SJSA1 (cell line): Measurements from ENCODE around the gene ZNF727. TPM values are rescaled to one million over a fixed set of nuclear protein-coding genes. Genes with fewer than 3 reads are reported as not detected.
"Not testable (repeated sequence)": the region's sequence is repeated elsewhere in the genome, so short reads cannot be mapped to it uniquely, and the experiment has no call there.

Source experiments
- DNase-seq, 2 experiments: peaks; one replicate each; pipeline ENCODE4 v3.0.0-alpha.2; 2015 to 2020; ENCODE audit warnings: low spot score in 2 of 2, low read depth in 1 of 2
- H3K27ac ChIP-seq: fragments of 250-450 bp; sonication (Bioruptor Pico); 2 replicates; pipeline ENCODE4 v1.5.1; 2020; ENCODE audit warnings: mild to moderate bottlenecking, moderate library complexity
- H3K27me3 ChIP-seq: fragments of 250-450 bp; sonication (Bioruptor Pico); replicated peaks from 2 replicates; pipeline ENCODE4 v1.5.1; 2020; ENCODE audit warnings: mild to moderate bottlenecking, moderate library complexity
- H3K36me3 ChIP-seq: fragments of 250-450 bp; sonication (Bioruptor Pico); 2 replicates; pipeline ENCODE4 v1.5.1; 2020; ENCODE audit warnings: mild to moderate bottlenecking
- H3K4me1 ChIP-seq: fragments of 250-450 bp; sonication (Bioruptor Pico); replicated peaks from 2 replicates; pipeline ENCODE4 v1.6.1; 2021; ENCODE audit warnings: mild to moderate bottlenecking
- H3K4me3 ChIP-seq: fragments of 250-450 bp; sonication (Bioruptor Pico); 2 replicates; pipeline ENCODE4 v1.5.1; 2020; ENCODE audit warnings: mild to moderate bottlenecking
- H3K9me3 ChIP-seq: fragments of 250-450 bp; sonication (Bioruptor Pico); replicated peaks from 2 replicates; pipeline ENCODE4 v1.5.1; 2020; ENCODE audit warnings: mild to moderate bottlenecking
- total RNA-seq: library from RNA; depleted of rRNA; stranded (reverse); fragments of >200 nt; shearing (Covaris generic); gene quantifications from 2 replicates; pipeline ENCODE4 v1.2.3, GENCODE V29; 2014; rRNA removed

ZNF727 gene
- not detected in 2 replicates for total RNA-seq

DNA sequence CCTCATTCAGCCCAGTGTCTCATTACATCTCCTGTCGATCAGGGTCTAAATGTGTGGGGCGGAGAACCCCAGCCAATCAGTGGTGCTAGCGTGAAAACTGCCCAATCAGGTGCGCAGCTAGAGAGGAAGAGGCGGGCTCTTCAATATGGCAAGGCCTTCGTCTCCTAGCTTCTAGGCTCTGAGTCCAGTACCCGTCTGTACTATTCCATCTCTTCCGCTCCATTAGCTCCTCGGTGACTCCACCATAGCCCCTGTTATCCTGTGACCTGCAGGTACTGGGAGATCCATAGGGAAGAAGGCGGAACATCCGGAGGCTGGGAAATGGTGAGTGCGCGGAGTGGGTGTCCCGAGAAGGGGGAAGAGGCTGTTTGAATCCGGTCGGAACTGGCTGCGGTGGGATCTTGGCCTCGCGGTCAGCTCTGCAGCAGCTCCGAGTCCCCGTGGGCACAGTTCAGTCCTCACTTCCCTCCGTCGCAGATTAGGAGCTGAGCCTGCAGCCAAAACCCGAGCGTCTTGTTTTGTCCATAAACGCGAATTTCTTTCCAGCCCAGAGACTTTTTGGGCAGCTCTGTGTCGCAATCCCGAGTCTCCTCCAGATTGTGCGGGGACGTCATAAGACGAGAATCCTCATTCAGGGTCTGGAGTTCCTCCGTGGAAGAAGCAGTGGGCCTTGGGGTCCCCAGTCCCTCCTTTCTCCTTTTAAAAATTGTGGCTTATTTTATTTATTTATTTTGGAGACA lies at the start of gene ZNF727:
Gene ZNF727, plus strand, starts transcription at position 134 of the 740 bp plus-strand sequence. Its CDS starts 188 bp downstream, at position 322.
- no peak within 1 kb of the TSS for H3K4me3 ChIP-seq
- H3K27ac ChIP-seq = no peak within 1 kb of the TSS
- no peak for DNase-seq
- H3K27me3 ChIP-seq = no peaks in the 10 kb centered on the region
- H3K9me3 ChIP-seq = no peaks in the 10 kb centered on the region
- H3K4me1 ChIP-seq = no peaks in the 10 kb centered on the region
- H3K36me3 ChIP-seq = no peaks in the 10 kb centered on the region

DNA sequence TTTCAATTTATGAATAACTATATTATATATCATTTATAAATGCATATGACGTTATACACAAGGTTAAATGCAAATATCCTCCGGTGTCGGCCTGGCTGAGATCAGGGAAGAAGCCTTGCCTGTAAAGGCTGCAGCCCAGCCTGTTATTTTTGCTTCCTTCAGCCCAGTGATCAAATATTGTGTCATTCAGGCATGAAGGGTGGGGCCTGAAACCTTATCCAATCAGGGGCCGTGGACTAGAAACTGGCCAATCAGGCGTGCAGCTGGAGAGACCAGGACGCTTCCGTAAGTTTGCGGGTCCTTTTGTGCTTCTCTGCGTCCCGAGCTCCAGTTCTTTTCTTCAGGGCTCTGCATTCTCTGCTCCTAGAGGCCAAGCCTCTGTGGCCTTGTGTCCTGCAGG lies 46.7 kb upstream of the ZNF727 start, which contains the start of gene ZNF722:
Gene ZNF722, plus strand, starts transcription at position 301 of the 400 bp plus-strand sequence. CDS start 113 bp downstream, outside the sequence.
- Histone ChIP-seq H3K27ac (no peak within 1 kb of the TSS), H3K9me3 (no peaks in the 10 kb centered on the region), H3K4me3 (no peak within 1 kb of the TSS), H3K36me3 (no peaks in the 10 kb centered on the region), H3K4me1 (no peaks in the 10 kb centered on the region), H3K27me3 (no peaks in the 10 kb centered on the region)
- DNase-seq = no peak

DNA sequence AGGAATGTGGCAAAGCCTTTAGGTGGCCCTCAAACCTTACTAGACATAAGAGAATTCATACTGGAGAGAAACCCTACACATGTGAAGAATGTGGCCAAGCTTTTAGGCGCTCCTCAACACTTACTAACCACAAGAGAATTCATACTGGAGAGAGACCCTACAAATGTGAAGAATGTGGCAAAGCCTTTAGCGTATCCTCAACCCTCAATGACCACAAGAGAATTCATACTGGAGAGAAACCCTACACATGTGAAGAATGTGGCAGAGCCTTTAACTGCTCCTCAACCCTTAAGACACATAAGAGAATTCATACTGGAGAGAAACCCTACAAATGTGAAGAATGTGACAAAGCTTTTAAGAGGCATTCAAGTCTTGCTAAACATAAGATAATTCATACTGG lies 29.7 kb upstream of the ZNF727 start:
- not testable (repeated sequence) for DNase-seq, H3K4me3 ChIP-seq, H3K27me3 ChIP-seq, H3K9me3 ChIP-seq, H3K27ac ChIP-seq, H3K4me1 ChIP-seq, H3K36me3 ChIP-seq

DNA sequence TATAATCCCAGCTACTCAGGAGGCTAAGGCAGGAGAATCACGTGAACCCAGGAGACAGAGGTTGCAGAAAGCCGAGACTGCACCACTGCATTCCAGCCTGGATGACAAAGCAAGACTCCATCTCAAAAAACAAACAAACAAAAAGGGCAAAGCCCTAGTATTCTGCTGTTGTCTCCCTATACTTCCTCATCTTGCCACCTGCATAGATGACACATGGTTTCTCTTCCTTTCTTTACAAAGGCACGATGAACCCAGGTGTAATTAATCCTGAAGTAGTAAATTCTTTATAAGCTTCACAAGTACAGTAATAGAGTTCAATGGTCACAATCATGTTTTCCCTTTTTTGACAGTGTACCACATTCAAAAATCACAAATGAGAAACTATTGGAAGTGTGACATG lies 9.8 kb upstream of the ZNF727 start:
- Histone ChIP-seq H3K27ac (no peak overlapping the region), H3K4me1 (no peaks in the 10 kb centered on the region), H3K9me3 (0 out of 2 replicates have a peak, but pooled peaks cover 2% of the 10 kb centered on the region), H3K36me3 (no peaks in the 10 kb centered on the region), H3K27me3 (no peaks in the 10 kb centered on the region), H3K4me3 (no peak overlapping the region)
- no peak for DNase-seq

DNA sequence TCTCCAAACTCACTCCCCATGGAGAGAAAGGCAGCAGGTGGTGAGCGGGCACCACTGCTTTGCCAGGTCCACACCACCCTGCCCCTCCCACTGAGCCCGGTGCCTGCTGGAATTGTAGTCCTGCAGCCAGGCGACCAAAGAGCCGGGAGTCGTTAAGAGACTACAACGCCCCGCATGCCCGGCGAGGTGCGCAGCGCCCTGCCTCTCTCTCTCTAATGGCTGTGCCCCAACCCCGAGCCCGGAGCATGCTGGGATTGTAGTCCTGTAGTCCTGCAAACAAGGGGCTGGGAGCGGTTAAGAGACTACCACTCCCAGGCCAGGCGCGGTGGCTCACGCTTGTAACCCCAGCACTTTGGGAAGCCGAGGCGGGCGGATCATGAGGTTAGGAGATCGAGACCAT lies 8.1 kb upstream of the ZNF727 start:
- Histone ChIP-seq H3K4me3 (no peak overlapping the region), H3K4me1 (no peaks in the 10 kb centered on the region), H3K27me3 (no peaks in the 10 kb centered on the region), H3K27ac (no peak overlapping the region), H3K9me3 (0 out of 2 replicates have a peak, but pooled peaks cover 2% of the 10 kb centered on the region), H3K36me3 (no peaks in the 10 kb centered on the region)
- no peak for DNase-seq

DNA sequence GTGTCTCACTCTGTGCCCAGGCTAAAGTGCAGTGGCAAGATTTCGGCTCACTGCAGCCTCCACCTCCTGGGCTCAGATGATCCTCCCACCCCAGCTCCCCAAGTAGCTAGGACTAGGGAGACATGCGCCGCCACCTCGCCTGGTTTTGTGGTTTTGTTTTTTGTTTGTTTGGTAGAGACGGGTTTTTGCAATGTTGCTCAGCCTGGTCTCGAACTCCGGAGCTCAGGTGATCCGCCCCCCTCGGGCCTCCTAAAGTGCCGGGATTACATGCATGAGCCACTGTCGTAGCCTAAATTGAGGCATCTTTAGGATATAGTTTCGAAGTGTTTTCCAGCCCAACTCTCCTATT lies 781 bp downstream of the ZNF727 start:
- Histone ChIP-seq H3K4me3 (no peak overlapping the region), H3K27ac (no peak overlapping the region), H3K36me3 (no peaks in the 10 kb centered on the region), H3K9me3 (no peaks in the 10 kb centered on the region), H3K4me1 (no peaks in the 10 kb centered on the region), H3K27me3 (no peaks in the 10 kb centered on the region)
- no peak for DNase-seq

DNA sequence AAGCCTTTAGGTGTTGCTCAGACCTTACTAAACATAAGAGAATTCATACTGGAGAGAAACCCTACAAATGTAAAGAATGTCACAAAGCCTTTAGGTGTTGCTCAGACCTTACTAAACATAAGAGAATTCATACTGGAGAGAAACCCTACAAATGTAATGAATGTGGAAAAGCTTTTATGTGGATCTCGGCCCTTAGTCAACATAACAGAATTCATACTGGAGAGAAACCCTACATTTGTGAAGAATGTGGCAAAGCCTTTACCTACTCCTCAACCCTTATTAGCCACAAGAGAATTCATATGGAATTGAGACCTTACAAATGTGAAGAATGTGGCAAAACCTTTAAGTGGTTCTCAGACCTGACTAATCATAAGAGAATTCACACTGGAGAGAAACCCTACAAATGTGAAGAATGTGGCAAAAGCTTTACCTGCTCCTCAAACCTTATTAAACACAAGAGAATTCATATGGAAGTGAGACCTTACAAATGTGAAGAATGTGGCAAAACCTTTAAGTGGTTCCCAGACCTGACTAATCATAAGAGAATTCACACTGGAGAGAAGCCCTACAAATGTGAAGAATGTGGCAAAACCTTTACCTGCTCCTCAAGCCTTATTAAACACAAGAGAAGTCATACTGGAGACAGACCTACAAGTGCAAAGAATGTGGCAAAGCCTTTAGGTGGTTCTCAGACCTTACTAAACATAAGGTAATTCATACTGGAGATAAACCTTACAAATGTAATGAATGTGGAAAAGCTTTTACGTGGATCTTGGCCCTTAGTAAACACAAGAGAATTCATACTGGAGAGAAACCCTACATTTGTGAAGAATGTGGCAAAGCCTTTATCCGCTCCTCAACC lies 32.8 kb downstream of the ZNF727 start:
- H3K4me3 ChIP-seq, H3K4me1 ChIP-seq, H3K9me3 ChIP-seq, DNase-seq, H3K27ac ChIP-seq, H3K36me3 ChIP-seq, H3K27me3 ChIP-seq: not testable (repeated sequence)

DNA sequence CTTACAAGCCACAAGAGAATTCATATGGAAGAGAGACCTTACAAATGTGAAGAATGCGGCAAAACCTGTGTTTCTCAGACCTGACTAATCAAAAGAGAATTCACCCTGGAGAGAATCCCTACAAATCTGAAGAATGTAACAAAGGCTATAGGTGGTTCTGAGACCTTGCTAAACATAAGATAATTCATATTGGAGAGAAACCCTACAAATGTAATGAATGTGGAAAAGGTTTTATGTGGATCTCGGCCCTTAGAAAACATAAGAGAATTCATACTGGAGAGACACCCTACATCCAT lies 33.4 kb downstream of the ZNF727 start:
- H3K27me3 ChIP-seq = no peaks in the 10 kb centered on the region
- no peaks in the 10 kb centered on the region for H3K4me1 ChIP-seq
- H3K9me3 ChIP-seq = no peaks in the 10 kb centered on the region; the same call in 1 of the 2 replicates
- no peak overlapping the region for H3K4me3 ChIP-seq
- no peak overlapping the region for H3K27ac ChIP-seq
- no peaks in the 10 kb centered on the region for H3K36me3 ChIP-seq
- no peak for DNase-seq

DNA sequence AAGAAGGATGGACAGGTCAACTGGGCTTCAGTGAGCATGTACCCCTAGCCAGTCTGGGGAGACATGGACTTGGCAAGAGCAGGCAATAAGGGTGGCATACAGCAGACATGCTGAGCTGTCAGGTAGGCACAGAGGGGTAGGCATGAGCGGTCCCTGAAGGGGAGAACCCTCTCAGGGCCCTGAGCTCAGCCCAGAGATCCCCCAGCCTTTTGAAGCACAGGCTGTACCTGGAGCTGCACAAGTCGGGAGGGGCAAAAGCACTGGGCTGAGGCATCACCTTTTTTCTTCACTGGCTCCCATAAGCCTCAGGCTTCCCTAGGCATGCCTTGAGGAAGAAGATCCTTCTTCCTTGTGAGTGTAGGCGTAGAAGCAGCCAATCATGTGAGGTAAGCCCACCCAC lies 42.3 kb downstream of the ZNF727 start:
- no peaks in the 10 kb centered on the region for H3K4me1 ChIP-seq
- no peaks in the 10 kb centered on the region for H3K36me3 ChIP-seq
- H3K4me3 ChIP-seq = no peak overlapping the region
- peaks cover 5% of the 10 kb centered on the region; the same call in 1 of the 2 replicates for H3K9me3 ChIP-seq
- no peak for DNase-seq
- H3K27ac ChIP-seq = no peak overlapping the region
- no peaks in the 10 kb centered on the region for H3K27me3 ChIP-seq

DNA sequence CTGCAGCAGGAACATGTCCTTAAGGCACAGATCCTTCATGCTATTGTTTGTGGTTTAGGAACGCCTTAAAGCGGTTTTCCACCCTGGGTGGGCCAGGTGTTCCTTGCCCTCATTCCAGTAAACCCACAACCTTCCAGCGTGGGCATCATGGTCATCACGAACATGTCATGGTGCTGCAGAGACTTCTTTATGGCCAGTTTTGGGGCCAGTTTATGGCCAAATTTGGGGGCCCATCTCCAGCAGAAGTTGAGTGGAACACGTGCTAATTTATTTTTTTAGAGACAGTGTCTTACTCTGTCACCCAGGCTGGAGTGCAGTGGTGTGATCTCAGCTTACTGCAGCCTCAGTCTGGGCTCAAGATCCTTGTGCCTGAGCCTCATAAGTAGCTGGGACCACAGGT lies 43.6 kb downstream of the ZNF727 start:
- not testable (repeated sequence) for H3K27me3 ChIP-seq, DNase-seq, H3K4me3 ChIP-seq, H3K36me3 ChIP-seq, H3K9me3 ChIP-seq, H3K4me1 ChIP-seq, H3K27ac ChIP-seq

Other genes with a start within 250 kb of the ZNF727 start
- not detected in 2 replicates for gene ZNF722, start 46.6 kb upstream of the ZNF727 start, total RNA-seq
- gene ZNF735, start 161.8 kb downstream of the ZNF727 start, total RNA-seq = not detected in 2 replicates
- not detected in 2 replicates for gene ZNF679, start 183.0 kb downstream of the ZNF727 start, total RNA-seq